Tibial nerve (tissue), 4 donors: ENCODE data around the gene PEBP1. TPM values are rescaled to one million over a fixed set of nuclear protein-coding genes. Genes with fewer than 3 reads are reported as not detected.

ENCODE experiments used
- DNase-seq, 2 donors: peaks; one replicate each; pipeline ENCODE4 v3.0.0-alpha.2; 2019; ENCODE audit warnings: low spot score in 2 of 2
- H3K27ac ChIP-seq, 4 donors: fragments of 200-600 bp; sonication (generic) in 3 of 4; one replicate each; pipeline ENCODE4 v1.5.1; 2017 to 2019; ENCODE audit warnings: mild to moderate bottlenecking in 1 of 4
- H3K27me3 ChIP-seq, 2 donors: fragments of 200-600 bp; sonication (generic) in 1 of 2; one replicate each; pipeline versions ENCODE4 v1.5.1 to v1.6.0; 2017 to 2019
- H3K36me3 ChIP-seq, 3 donors: fragments of 200-600 bp; sonication (generic); one replicate each; pipeline ENCODE4 v1.5.1; 2018 to 2019
- H3K4me1 ChIP-seq, 4 donors: fragments of 200-600 bp; sonication (generic) in 3 of 4; one replicate each; pipeline ENCODE4 v1.5.1; 2017 to 2019
- H3K4me3 ChIP-seq, 4 donors: fragments of 200-600 bp; sonication (generic) in 3 of 4; one replicate each; pipeline ENCODE4 v1.5.1; 2017 to 2019; ENCODE audit warnings: mild to moderate bottlenecking in 1 of 4, moderate library complexity in 1 of 4
- H3K9me3 ChIP-seq, 4 donors: fragments of 200-600 bp; sonication (generic) in 3 of 4; one replicate each; pipeline ENCODE4 v1.5.1; 2017 to 2019
- CTCF ChIP-seq, 5 experiments: fragments of 200-600 bp in 3 of 5; fragments of 450-650 bp in 2 of 5; sonication (generic) in 3 of 5; IDR thresholded peaks; one replicate each; pipeline ENCODE4 v1.5.1; 2016 to 2019; ENCODE audit warnings: antibody characterized with exemption in 5 of 5, mild to moderate bottlenecking in 3 of 5, moderate library complexity in 2 of 5
- EP300 ChIP-seq, 2 donors: sonication (generic); formaldehyde crosslinking; IDR thresholded peaks; one replicate each; pipeline ENCODE4 v1.6.1; 2017; ENCODE audit warnings: antibody characterized with exemption in 2 of 2, mild to moderate bottlenecking in 1 of 2
- POLR2A ChIP-seq, 2 donors: fragments of 450-650 bp; IDR thresholded peaks; one replicate each; pipeline ENCODE4 v1.6.1; 2017; ENCODE audit warnings: antibody characterized with exemption in 2 of 2, mild to moderate bottlenecking in 2 of 2, moderate library complexity in 2 of 2
- WGBS, 2 donors: methylation state at CpG; one replicate each; pipeline ENCODE4 v1.1.5; 2018; 5-methylcytosine and 5-hydroxymethylcytosine counted together
- total RNA-seq, 4 donors: library from RNA; depleted of rRNA; stranded (reverse); fragments of >200 nt; gene quantifications; one replicate each; pipeline ENCODE4 v1.1.0, GENCODE V29; 2016

The PEBP1 gene
- total RNA-seq, 4 donors from 2014 or later = 380 to 704 (median 496) TPM

- TF ChIP-seq CTCF (IDR thresholded peaks at IDR 0.05) (no peak), POLR2A (IDR thresholded peaks at IDR 0.05) (no peak), EP300 (IDR thresholded peaks at IDR 0.05) (no peak)
- no peak overlapping the region for H3K4me3 ChIP-seq
- peaks cover 0 to 10% (median 2%) of the 10 kb centered on the region in 4 donors for H3K4me1 ChIP-seq
- 89 to 93% methylated on average over 12 of the region's 12 CpGs for WGBS, 2 donors
- H3K9me3 ChIP-seq = no peaks in the 10 kb centered on the region
- H3K36me3 ChIP-seq = peaks cover 0 to 13% (median 0%) of the 10 kb centered on the region in 3 donors
- no peak for DNase-seq
- no peak overlapping the region for H3K27ac ChIP-seq
- H3K27me3 ChIP-seq = no peaks in the 10 kb centered on the region
Observed at GRCh38 chr12:118098911-118099671, 36.8 kb upstream of the PEBP1 start.

- TF ChIP-seq EP300 (IDR thresholded peaks at IDR 0.05) = no peak
- no peak for TF ChIP-seq CTCF (IDR thresholded peaks at IDR 0.05)
- TF ChIP-seq POLR2A (IDR thresholded peaks at IDR 0.05) = no peak
- Histone ChIP-seq H3K4me1 (peaks cover 0 to 16% (median 4%) of the 10 kb centered on the region in 4 donors), H3K9me3 (no peaks in the 10 kb centered on the region), H3K27me3 (no peaks in the 10 kb centered on the region), H3K4me3 (no peak overlapping the region), H3K36me3 (no peaks in the 10 kb centered on the region), H3K27ac (no peak overlapping the region)
- DNase-seq = no peak
- WGBS, 2 donors = 97% methylated on average over 3 of the region's 3 CpGs
Observed at GRCh38 chr12:118101051-118101450, 34.9 kb upstream of the PEBP1 start.

DNA sequence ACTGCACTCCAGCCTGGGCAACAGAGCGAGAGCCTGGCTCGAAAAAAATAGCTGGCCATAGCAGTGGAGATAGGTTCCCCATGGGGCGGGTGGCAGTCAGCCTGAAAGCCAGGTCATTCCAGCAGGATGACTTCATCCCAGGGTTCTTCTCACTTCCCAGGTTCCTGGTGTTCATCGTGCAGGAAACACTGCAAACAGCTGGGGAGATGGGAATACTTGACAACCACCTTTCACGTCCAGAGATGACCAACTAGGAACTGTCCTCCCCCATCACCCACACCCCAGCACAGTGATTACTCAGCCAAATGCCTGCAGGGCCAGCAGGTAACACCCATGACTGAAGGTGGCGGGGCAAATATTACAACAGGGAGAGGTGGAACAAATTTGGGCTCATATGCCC lies 33.9 kb upstream of the PEBP1 start:
- H3K27me3 ChIP-seq = no peaks in the 10 kb centered on the region
- WGBS, 2 donors = 85 to 100% methylated on average over 1 to 6 of the region's 6 CpGs
- H3K27ac ChIP-seq = no peak overlapping the region
- H3K9me3 ChIP-seq = no peaks in the 10 kb centered on the region
- H3K4me1 ChIP-seq = peaks cover 0 to 16% (median 4%) of the 10 kb centered on the region in 4 donors
- H3K36me3 ChIP-seq = no peaks in the 10 kb centered on the region
- TF ChIP-seq EP300 (IDR thresholded peaks at IDR 0.05) (no peak), POLR2A (IDR thresholded peaks at IDR 0.05) (no peak), CTCF (IDR thresholded peaks at IDR 0.05) (no peak)
- H3K4me3 ChIP-seq = no peak overlapping the region
- DNase-seq = no peak

DNA sequence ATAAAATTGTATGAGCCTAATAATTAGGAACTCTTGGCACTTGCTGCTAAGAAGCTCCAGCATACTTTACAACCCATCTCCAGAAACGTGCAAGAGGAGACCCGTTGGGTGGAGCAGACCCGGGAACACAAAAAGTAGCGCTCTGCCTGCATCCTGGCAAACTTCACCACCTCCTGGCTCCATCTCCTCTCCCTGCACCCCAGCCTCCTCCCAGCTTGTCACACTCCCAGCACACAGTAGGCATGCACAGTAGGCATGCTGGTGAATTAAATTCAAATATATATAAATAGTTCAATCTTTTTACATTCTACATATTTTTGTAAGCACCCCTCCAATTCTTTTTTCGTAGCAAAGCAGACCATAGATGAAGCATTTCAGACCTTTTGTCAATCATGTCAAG lies 33.3 kb upstream of the PEBP1 start:
- Histone ChIP-seq H3K27ac (peak overlapping the region in 2 of 4 donors; percentile 84 to 86), H3K4me1 (peaks cover 0 to 16% (median 4%) of the 10 kb centered on the region in 4 donors), H3K27me3 (no peaks in the 10 kb centered on the region), H3K9me3 (no peaks in the 10 kb centered on the region), H3K36me3 (no peaks in the 10 kb centered on the region), H3K4me3 (peak overlapping the region; percentile 65 to 87 (median 75))
- no peak for TF ChIP-seq CTCF (IDR thresholded peaks at IDR 0.05)
- no peak for TF ChIP-seq EP300 (IDR thresholded peaks at IDR 0.05)
- TF ChIP-seq POLR2A (IDR thresholded peaks at IDR 0.05) = no peak
- DNase-seq = no peak
- 31 to 34% methylated on average over 5 of the region's 5 CpGs for WGBS, 2 donors

DNA sequence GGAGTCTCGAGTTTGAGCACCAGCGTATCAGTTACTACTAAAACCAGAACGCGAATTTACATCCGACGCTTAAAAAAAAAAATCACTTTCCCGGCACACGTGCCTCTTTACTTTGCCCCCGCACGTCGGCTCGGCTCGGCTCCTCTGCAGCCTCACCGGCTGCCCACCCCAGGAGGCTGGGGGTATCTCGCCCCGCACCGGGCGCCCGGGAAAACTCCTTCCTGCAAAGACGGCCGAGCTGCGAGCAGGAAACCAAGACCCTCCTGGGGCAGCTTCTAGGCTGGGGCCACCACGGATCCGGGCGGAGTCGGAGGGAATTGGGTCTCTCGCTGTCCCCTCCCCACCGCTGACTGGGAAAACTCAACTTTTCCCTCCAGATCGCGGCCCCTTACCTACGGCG lies 32.7 kb upstream of the PEBP1 start:
- H3K36me3 ChIP-seq = no peaks in the 10 kb centered on the region
- 0 to 1% methylated on average over 27 to 32 of the region's 32 CpGs for WGBS, 2 donors
- peak overlapping the region; percentile 65 to 87 (median 75) for H3K4me3 ChIP-seq
- no peak for DNase-seq
- peaks cover 0 to 16% (median 4%) of the 10 kb centered on the region in 4 donors for H3K4me1 ChIP-seq
- peak overlapping the region; percentile 72 to 86 (median 80) for H3K27ac ChIP-seq
- TF ChIP-seq CTCF (IDR thresholded peaks at IDR 0.05) (no peak), EP300 (IDR thresholded peaks at IDR 0.05) (no peak), POLR2A (IDR thresholded peaks at IDR 0.05) (no peak)
- no peaks in the 10 kb centered on the region for H3K9me3 ChIP-seq
- no peaks in the 10 kb centered on the region for H3K27me3 ChIP-seq
